Keratinocyte (primary cell): ENCODE data around the gene ARRDC4. TPM values are rescaled to one million over a fixed set of nuclear protein-coding genes. Genes with fewer than 3 reads are reported as not detected.

Experiments
- DNase-seq: peaks from one replicate; pipeline ENCODE4 v3.0.0-alpha.2; 2011; ENCODE audit warnings: low read depth, missing footprints, low spot score
- FAIRE-seq: peaks from 2 replicates; lab custom pipeline; 2011; peaks lifted over from hg19 to GRCh38; lab: Jason Lieb, UNC
- H2AFZ ChIP-seq: 2 replicates; pipeline ENCODE4 v1.6.0; 2012; ENCODE audit warnings: low read length, control low read depth, inconsistent platforms; ENCODE audit not compliant: control insufficient read depth
- H3K27ac ChIP-seq: 2 replicates; pipeline ENCODE4 v1.5.1; 2011; ENCODE audit warnings: low read length; ENCODE audit not compliant: control insufficient read depth, insufficient read depth
- H3K27me3 ChIP-seq: 3 replicates; pipeline ENCODE4 v1.6.0; 2011; ENCODE audit warnings: low read length; ENCODE audit not compliant: control insufficient read depth, insufficient read depth; ENCODE audit errors: extremely low read depth
- H3K36me3 ChIP-seq, 2 experiments: 2 replicates in 1 of 2; 3 replicates in 1 of 2; pipeline ENCODE4 v1.5.1; 2011; ENCODE audit warnings: low read length in 2 of 2, mild to moderate bottlenecking in 1 of 2; ENCODE audit not compliant: control insufficient read depth in 2 of 2, insufficient read depth in 2 of 2; ENCODE audit errors: extremely low read depth in 1 of 2
- H3K4me1 ChIP-seq: 3 replicates; pipeline ENCODE4 v1.5.1; 2011; ENCODE audit warnings: low read length; ENCODE audit not compliant: control insufficient read depth, insufficient read depth; ENCODE audit errors: extremely low read depth
- H3K4me2 ChIP-seq: 3 replicates; pipeline ENCODE4 v1.6.0; 2011; ENCODE audit warnings: low read depth, low read length; ENCODE audit not compliant: control insufficient read depth, insufficient read depth; ENCODE audit errors: extremely low read depth
- H3K4me3 ChIP-seq, 3 experiments: fragments of 200-600 bp in 1 of 3; sonication (generic) in 1 of 3; 2 replicates in 2 of 3; 3 replicates in 1 of 3; pipeline ENCODE4 v1.5.1; 2011 to 2016; ENCODE audit warnings: low read length in 3 of 3, mild to moderate bottlenecking in 3 of 3, control low read depth in 2 of 3, inconsistent platforms in 1 of 3, low read depth in 1 of 3, mixed read lengths in 1 of 3, mixed run types in 1 of 3, moderate library complexity in 1 of 3; ENCODE audit not compliant: control insufficient read depth in 2 of 3, insufficient read depth in 2 of 3; ENCODE audit errors: extremely low read depth in 1 of 3
- H3K79me2 ChIP-seq: 2 replicates; pipeline ENCODE4 v1.6.0; 2012; ENCODE audit warnings: low read length; ENCODE audit not compliant: control insufficient read depth, insufficient read depth
- H3K9ac ChIP-seq: 3 replicates; pipeline ENCODE4 v1.6.0; 2011; ENCODE audit warnings: low read length; ENCODE audit not compliant: control insufficient read depth, insufficient read depth; ENCODE audit errors: extremely low read depth
- H3K9me1 ChIP-seq: 3 replicates; pipeline ENCODE4 v1.6.0; 2011; ENCODE audit warnings: low read length; ENCODE audit not compliant: control insufficient read depth, insufficient read depth; ENCODE audit errors: extremely low read depth
- H3K9me3 ChIP-seq: 2 replicates; pipeline ENCODE4 v1.5.1; 2012; ENCODE audit warnings: low read depth, low read length; ENCODE audit not compliant: control insufficient read depth
- H4K20me1 ChIP-seq: 3 replicates; pipeline ENCODE4 v1.6.0; 2011; ENCODE audit warnings: low read length; ENCODE audit not compliant: control insufficient read depth, insufficient read depth; ENCODE audit errors: extremely low read depth
- EZH2 ChIP-seq: IDR thresholded peaks from one replicate; pipeline ENCODE4 v1.6.1; 2012; ENCODE audit warnings: inconsistent platforms, mild to moderate bottlenecking, low read length, moderate library complexity
- dilution Hi-C: fragments of 300-500 bp; cut with MboI; formaldehyde crosslinking; loops from one replicate; pipeline ENCODE4 v1.7.0; 2020; ENCODE audit warnings: low sequenced_read_pairs; ENCODE audit not compliant: extremely low pct_ligation_motif_present
- polyA plus RNA-seq, 5 experiments: library from polyadenylated mRNA; depleted of rRNA in 3 of 5; stranded (reverse) in 3 of 5; stranded (forward) in 1 of 5; unstranded in 1 of 5; fragments of >200 nt; gene quantifications; 1 replicate in 1 of 5; 2 replicates in 3 of 5; 3 replicates in 1 of 5; pipeline versions ENCODE4 v1.2.1 to v1.2.3, GENCODE V29; 2011 to 2012; ENCODE audit warnings: missing spikeins in 2 of 5, low read depth in 1 of 5, low replicate concordance in 1 of 5
- TF ChIP-seq, protein P1 (sequence below), 3 experiments: IDR thresholded peaks in 1 of 3; conservative IDR thresholded peaks in 1 of 3; optimal IDR thresholded peaks in 1 of 3; 2 replicates in 2 of 3; 3 replicates in 1 of 3; pipeline versions ENCODE3 to v1.5.1; 2011; ENCODE audit warnings: low read length in 3 of 3, mild to moderate bottlenecking in 3 of 3, moderate library complexity in 2 of 3, control low read depth in 1 of 3, inconsistent platforms in 1 of 3; ENCODE audit not compliant: insufficient read depth in 2 of 3; ENCODE audit errors: extremely low read depth in 1 of 3

The ARRDC4 gene
- polyA plus RNA-seq, 1 donor (not counting 4 experiments of a cell fraction or from before 2014, with no cell fraction given) = 34.6 TPM

DNA sequence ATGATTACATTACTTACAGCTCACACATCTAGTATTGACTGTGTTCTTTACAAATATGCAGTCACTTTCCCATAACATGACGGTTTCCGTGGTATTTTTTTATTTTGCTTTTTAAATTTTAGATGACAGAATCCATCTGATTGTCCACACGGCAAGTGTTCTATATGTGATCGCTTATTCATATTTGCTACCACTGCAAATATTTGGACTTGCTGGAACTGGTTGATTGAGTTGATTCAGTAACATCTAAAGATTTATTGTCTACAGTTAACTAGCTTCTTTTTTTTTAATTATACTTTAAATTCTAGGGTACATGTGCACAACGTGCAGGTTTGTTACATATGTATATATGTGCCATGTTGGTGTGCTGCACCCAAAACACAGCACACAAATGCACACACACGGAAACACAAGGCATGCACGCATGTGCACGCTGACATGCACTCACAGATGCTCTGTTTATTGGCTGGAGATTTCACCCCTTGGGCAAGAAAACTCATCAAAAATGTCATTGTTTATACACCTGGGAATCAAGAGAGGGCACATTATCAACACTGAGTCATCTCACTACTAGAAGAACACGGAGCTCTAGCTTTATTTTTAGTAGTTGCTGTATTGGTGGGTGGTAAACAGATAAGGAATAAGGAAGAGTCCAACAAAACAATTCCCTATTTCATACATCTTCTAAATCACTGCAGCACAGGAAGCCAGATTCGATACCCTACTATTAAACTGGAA is 16.4 kb downstream of the ARRDC4 start:
- FAIRE-seq = peak; percentile 97
- no peaks in the 10 kb centered on the region for H3K27me3 ChIP-seq
- H3K9me3 ChIP-seq = no peaks in the 10 kb centered on the region
- no peaks in the 10 kb centered on the region for H3K79me2 ChIP-seq
- dilution Hi-C loops = no loop called here
- H3K36me3 ChIP-seq = peaks cover 2 to 4% of the 10 kb centered on the region in 2 experiments
- no peak overlapping the region for H2AFZ ChIP-seq
- TF ChIP-seq, protein P1, sequence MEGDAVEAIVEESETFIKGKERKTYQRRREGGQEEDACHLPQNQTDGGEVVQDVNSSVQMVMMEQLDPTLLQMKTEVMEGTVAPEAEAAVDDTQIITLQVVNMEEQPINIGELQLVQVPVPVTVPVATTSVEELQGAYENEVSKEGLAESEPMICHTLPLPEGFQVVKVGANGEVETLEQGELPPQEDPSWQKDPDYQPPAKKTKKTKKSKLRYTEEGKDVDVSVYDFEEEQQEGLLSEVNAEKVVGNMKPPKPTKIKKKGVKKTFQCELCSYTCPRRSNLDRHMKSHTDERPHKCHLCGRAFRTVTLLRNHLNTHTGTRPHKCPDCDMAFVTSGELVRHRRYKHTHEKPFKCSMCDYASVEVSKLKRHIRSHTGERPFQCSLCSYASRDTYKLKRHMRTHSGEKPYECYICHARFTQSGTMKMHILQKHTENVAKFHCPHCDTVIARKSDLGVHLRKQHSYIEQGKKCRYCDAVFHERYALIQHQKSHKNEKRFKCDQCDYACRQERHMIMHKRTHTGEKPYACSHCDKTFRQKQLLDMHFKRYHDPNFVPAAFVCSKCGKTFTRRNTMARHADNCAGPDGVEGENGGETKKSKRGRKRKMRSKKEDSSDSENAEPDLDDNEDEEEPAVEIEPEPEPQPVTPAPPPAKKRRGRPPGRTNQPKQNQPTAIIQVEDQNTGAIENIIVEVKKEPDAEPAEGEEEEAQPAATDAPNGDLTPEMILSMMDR (optimal IDR thresholded peaks at IDR 0.05 in 1 of 3, IDR thresholded peaks at IDR 0.05 in 1 of 3, conservative IDR thresholded peaks at IDR 0.05 in 1 of 3; ENCODE audit: extremely low read depth in 1 of 3, insufficient read depth in 2 of 3, low read length in 3 of 3) = no peak
- no peak for TF ChIP-seq EZH2
- peaks cover 25% of the 10 kb centered on the region for H3K4me1 ChIP-seq
- peak overlapping the region in 2 of 3 experiments; percentile 24 to 49 for H3K4me3 ChIP-seq
- no peaks in the 10 kb centered on the region for H4K20me1 ChIP-seq
- no peak for DNase-seq
- H3K9ac ChIP-seq = peak overlapping the region; percentile 71
- peak overlapping the region; percentile 80 for H3K27ac ChIP-seq
- no peaks in the 10 kb centered on the region for H3K9me1 ChIP-seq
- H3K4me2 ChIP-seq = peak overlapping the region; percentile 84

- Histone ChIP-seq H3K9me1 (no peaks in the 10 kb centered on the region), H3K27ac (peak overlapping the region; percentile 80), H3K4me3 (peak overlapping the region in 2 of 3 experiments; percentile 4 to 49), H4K20me1 (no peaks in the 10 kb centered on the region), H3K27me3 (no peaks in the 10 kb centered on the region), H3K9me3 (no peaks in the 10 kb centered on the region), H3K36me3 (no peaks in the 10 kb centered on the region), H3K79me2 (no peaks in the 10 kb centered on the region), H3K4me2 (peak overlapping the region; percentile 84), H3K9ac (peak overlapping the region; percentile 71), H2AFZ (peak overlapping the region; percentile 35), H3K4me1 (peaks cover 25% of the 10 kb centered on the region)
- FAIRE-seq = peak; percentile 98
- TF ChIP-seq EZH2 = no peak
- TF ChIP-seq, protein P1 (optimal IDR thresholded peaks at IDR 0.05 in 1 of 3, IDR thresholded peaks at IDR 0.05 in 1 of 3, conservative IDR thresholded peaks at IDR 0.05 in 1 of 3; ENCODE audit: extremely low read depth in 1 of 3, insufficient read depth in 2 of 3, low read length in 3 of 3) = no peak
- no peak for DNase-seq
- dilution Hi-C loops = no loop called here
Observed at GRCh38 chr15:97977734-97978133, 17.2 kb downstream of the ARRDC4 start.
